Measurements from ENCODE around the gene PTCRA.
"Not testable (repeated sequence)": the region's sequence is repeated elsewhere in the genome, so short reads cannot be mapped to it uniquely, and the experiment has no call there.

Gene PTCRA

DNA sequence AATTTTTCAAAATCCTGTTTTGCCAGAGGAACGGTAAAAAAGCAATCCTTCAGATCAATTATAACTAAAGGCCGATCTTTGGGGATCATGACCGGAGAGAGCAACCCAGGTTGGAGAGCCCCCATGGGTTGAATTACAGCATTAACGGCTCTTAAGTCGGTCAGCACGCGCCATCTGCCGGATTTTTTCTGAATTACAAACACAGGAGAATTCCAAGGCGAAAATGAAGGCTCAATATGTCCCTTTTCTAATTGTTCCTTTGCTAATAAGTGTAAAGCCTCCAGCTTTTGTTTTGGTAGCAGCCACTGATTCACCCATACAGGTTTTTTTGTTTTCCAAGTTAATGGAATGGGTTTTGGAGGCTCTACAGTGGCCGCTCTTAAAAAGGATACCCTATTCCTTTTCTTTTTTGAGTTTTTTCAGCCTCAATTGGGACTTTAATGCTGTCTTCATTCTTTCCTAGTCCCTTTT is 16.9 kb upstream of the PTCRA start:
- TF ChIP-seq, protein P1, sequence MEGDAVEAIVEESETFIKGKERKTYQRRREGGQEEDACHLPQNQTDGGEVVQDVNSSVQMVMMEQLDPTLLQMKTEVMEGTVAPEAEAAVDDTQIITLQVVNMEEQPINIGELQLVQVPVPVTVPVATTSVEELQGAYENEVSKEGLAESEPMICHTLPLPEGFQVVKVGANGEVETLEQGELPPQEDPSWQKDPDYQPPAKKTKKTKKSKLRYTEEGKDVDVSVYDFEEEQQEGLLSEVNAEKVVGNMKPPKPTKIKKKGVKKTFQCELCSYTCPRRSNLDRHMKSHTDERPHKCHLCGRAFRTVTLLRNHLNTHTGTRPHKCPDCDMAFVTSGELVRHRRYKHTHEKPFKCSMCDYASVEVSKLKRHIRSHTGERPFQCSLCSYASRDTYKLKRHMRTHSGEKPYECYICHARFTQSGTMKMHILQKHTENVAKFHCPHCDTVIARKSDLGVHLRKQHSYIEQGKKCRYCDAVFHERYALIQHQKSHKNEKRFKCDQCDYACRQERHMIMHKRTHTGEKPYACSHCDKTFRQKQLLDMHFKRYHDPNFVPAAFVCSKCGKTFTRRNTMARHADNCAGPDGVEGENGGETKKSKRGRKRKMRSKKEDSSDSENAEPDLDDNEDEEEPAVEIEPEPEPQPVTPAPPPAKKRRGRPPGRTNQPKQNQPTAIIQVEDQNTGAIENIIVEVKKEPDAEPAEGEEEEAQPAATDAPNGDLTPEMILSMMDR (conservative IDR thresholded peaks at IDR 0.05; ENCODE audit: control insufficient read depth, insufficient read depth, low read depth, low read length): peak; percentile 56
- DNase-seq (ENCODE audit: low read depth): peak; percentile 72
- no peak overlapping the region for H3K4me3 ChIP-seq (ENCODE audit: control insufficient read depth, low read depth, low read length)

DNA sequence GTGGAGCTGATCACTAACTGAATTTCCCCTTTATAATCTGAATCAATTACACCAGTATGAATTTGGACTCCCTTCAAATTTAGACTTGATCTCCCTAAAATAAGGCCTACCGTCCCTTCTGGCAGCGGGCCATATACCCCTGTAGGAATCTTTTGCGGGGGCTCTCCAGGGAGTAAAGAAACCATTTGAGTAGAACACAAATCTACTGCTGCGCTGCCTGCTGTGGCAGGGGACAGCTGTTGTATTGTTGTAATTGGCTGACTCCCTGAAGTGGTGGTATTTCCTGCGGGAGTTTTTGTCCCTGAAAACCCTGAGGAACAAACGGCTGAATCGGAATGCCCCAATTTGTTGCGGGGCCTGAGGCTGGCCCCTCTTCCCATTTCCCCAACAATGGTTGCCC is 16.0 kb upstream of the PTCRA start:
- TF ChIP-seq, protein P1 (conservative IDR thresholded peaks at IDR 0.05; ENCODE audit: control insufficient read depth, insufficient read depth, low read depth, low read length): no peak
- DNase-seq (ENCODE audit: low read depth): no peak
- H3K4me3 ChIP-seq (ENCODE audit: control insufficient read depth, low read depth, low read length): no peak overlapping the region

DNA sequence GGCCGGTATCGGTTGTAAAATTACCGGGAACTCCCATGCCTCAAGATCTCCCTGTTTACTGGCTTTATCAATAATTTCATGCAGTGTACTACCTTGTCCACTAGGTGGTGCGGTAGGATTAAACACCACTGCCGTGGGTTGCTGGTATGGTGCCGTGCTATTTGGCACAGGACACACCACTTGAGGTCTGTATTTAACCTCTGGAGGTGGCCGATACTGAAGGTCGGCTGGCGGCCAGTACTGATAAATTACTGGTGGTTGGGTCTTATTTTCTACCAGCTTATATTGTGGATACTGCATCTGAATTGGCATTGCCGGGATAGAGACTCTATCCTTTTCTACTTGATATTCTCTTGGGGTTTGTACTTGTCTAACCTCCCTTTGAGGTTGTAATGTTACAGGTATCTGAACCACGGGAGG is 14.3 kb upstream of the PTCRA start:
- TF ChIP-seq, protein P1 (conservative IDR thresholded peaks at IDR 0.05; ENCODE audit: control insufficient read depth, insufficient read depth, low read depth, low read length): peak; percentile 80
- H3K4me3 ChIP-seq (ENCODE audit: control insufficient read depth, low read depth, low read length): no peak overlapping the region
- peak; percentile 86 for DNase-seq (ENCODE audit: low read depth)

DNA sequence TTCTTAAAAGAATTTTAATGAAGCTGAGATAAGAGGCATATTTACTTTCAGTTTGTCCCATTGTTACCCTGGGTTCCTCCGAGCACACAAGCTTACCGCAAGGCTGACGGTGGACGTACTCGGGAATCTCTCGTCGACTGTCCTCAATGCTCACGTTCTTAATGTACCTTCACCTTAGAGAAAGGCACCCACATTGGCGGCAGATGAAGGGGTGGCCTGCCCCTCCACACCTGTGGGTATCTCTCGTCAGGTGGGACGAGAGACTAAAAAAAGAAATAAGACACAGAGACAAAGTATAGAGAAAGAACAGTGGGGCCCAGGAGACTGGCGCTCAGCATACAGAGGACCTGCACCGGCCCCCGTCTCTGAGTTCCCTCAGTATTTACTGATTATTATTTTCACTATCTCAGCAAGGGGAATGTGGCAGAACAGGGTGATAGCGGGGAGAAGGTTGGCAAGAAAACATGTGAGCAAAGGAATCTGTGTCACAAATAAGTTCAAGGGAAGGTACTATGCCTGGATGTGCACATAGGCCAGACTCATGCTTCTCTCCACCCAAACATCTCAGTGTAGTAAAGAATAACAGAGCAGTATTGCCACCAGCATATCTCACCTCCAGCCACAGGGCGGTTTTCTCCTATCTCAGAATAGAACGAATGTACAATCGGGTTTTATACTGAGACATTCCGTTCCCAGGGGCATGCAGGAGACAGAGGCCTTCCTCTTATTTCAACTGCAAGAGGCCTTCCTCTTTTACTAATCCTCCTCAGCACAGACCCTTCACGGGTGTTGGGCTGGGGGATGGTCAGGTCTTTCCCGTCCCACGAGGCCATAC is 13.2 kb upstream of the PTCRA start:
- H3K4me3 ChIP-seq (ENCODE audit: control insufficient read depth, low read depth, low read length); DNase-seq (ENCODE audit: low read depth): not testable (repeated sequence)

DNA sequence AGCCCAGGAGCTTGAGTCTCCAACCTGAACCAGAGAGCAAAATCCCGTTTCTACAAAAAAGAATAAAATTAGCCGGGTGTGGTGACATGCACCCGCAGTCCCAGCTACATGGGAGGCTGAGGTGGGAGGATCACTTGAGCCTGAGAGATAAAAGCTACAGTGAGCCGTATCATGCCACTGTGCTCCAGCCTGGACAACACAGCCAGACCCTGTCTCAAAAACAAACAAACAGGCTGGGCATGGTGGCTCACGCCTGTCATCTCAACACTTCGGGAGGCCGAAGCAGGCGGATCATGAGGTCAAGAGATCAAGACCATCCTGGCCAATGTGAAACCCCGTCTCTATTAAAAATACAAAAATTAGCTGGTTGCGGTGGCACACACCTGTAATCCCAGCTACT is 11.4 kb upstream of the PTCRA start:
- no peak for DNase-seq (ENCODE audit: low read depth)
- H3K4me3 ChIP-seq (ENCODE audit: control insufficient read depth, low read depth, low read length): no peak overlapping the region

DNA sequence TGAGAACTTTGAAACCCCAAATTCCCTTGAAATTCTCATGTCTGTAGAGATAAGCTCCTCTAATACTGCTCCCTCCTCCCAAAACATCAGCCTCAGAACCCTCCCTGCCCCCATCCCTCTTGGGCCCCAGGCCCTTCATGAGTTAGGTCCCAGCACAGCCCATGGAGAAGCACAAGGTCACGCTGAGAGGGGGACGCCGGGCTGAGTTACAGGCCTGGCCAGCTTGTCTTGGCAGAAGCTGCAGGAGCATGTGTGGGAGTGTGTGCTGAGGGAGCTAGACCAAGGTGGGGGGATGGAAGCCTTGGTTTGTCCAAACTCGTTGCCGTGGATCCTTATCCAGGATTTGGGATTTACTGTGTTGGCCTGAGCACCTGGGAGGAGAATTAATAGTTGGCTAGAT is 8.5 kb upstream of the PTCRA start:
- TF ChIP-seq, protein P1 (conservative IDR thresholded peaks at IDR 0.05; ENCODE audit: control insufficient read depth, insufficient read depth, low read depth, low read length): no peak
- no peak for DNase-seq (ENCODE audit: low read depth)
- H3K4me3 ChIP-seq (ENCODE audit: control insufficient read depth, low read depth, low read length): no peak overlapping the region

More for the DNA sequence above, 11.4 kb upstream of the PTCRA start:
- TF ChIP-seq, protein P1 (conservative IDR thresholded peaks at IDR 0.05; ENCODE audit: control insufficient read depth, insufficient read depth, low read depth, low read length): no peak

DNA sequence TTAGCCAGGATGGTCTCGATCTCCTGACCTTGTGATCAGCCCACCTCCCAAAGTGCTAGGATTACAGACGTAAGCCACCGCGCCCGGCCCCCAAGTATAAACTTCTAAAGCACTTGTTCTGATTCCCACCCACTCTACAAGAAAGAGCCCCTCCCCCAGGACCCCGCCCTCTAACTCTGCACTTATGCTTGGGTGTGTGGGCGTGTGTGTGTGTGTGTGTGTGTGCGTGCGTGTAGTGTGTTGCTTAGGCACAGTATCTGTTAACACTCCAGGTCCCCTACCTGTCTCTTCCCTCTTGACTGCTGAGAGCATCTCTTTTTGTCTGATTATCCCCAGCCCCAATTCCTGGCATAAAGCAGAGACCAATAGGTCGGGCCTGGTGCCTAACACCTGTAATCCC is 6.0 kb upstream of the PTCRA start:
- TF ChIP-seq, protein P1 (conservative IDR thresholded peaks at IDR 0.05; ENCODE audit: control insufficient read depth, insufficient read depth, low read depth, low read length): no peak
- DNase-seq (ENCODE audit: low read depth): no peak
- no peak overlapping the region for H3K4me3 ChIP-seq (ENCODE audit: control insufficient read depth, low read depth, low read length)
